Upper lobe of left lung (tissue), 6 donors: ENCODE data around the gene WDPCP. TPM values are rescaled to one million over a fixed set of nuclear protein-coding genes. Genes with fewer than 3 reads are reported as not detected.
"Not testable (repeated sequence)": the region's sequence is repeated elsewhere in the genome, so short reads cannot be mapped to it uniquely, and the experiment has no call there.

Source experiments
- ATAC-seq, 2 donors: fragments of 200-7000 bp; cut with Tn5 transposase; one replicate each; pipeline ENCODE4 v1.9.1; 2022; ENCODE audit warnings: mild to moderate bottlenecking in 2 of 2, moderate library complexity in 2 of 2; ENCODE audit not compliant: low FRiP score in 2 of 2
- DNase-seq, 2 donors: peaks; one replicate each; pipeline ENCODE4 v3.0.0-alpha.2; 2019 to 2020
- H3K27ac ChIP-seq, 4 donors: fragments of 200-600 bp; sonication (generic); one replicate each; pipeline ENCODE4 v1.5.1; 2016 to 2019
- H3K27me3 ChIP-seq, 4 donors: fragments of 200-600 bp; sonication (generic); one replicate each; pipeline ENCODE4 v1.5.1; 2017 to 2019
- H3K36me3 ChIP-seq, 4 donors: fragments of 200-600 bp; sonication (generic); one replicate each; pipeline ENCODE4 v1.5.1; 2016 to 2019
- H3K4me1 ChIP-seq, 4 donors: fragments of 200-600 bp; sonication (generic); one replicate each; pipeline ENCODE4 v1.5.1; 2018 to 2019
- H3K4me3 ChIP-seq, 4 donors: fragments of 200-600 bp; sonication (generic); one replicate each; pipeline ENCODE4 v1.5.1; 2017 to 2019; ENCODE audit warnings: mild to moderate bottlenecking in 2 of 4, moderate library complexity in 1 of 4
- H3K9me3 ChIP-seq, 4 donors: fragments of 200-600 bp; sonication (generic); one replicate each; pipeline ENCODE4 v1.5.1; 2018 to 2019
- CTCF ChIP-seq, 6 experiments: fragments of 450-650 bp in 4 of 6; fragments of 200-600 bp in 2 of 6; sonication (generic) in 2 of 6; IDR thresholded peaks; one replicate each; pipeline ENCODE4 v1.5.1; 2016 to 2019; ENCODE audit warnings: antibody characterized with exemption in 6 of 6
- EP300 ChIP-seq, 4 donors: sonication (generic); formaldehyde crosslinking; IDR thresholded peaks; one replicate each; pipeline ENCODE4 v1.5.1; 2017; ENCODE audit warnings: antibody characterized with exemption in 4 of 4, control low read depth in 2 of 4
- POLR2A ChIP-seq, 4 donors: fragments of 450-650 bp; IDR thresholded peaks; one replicate each; pipeline ENCODE4 v1.5.1; 2016 to 2017; ENCODE audit warnings: antibody characterized with exemption in 4 of 4, mild to moderate bottlenecking in 2 of 4
- POLR2AphosphoS5 ChIP-seq, 2 donors: sonication (generic); formaldehyde crosslinking; IDR thresholded peaks; one replicate each; pipeline ENCODE4 v1.5.1; 2017; ENCODE audit warnings: antibody characterized with exemption in 2 of 2
- WGBS, 2 donors: methylation state at CpG; one replicate each; pipeline ENCODE4 v1.1.5; 2017 to 2018; 5-methylcytosine and 5-hydroxymethylcytosine counted together
- total RNA-seq, 6 donors: library from RNA; depleted of rRNA in 4 of 6; stranded (reverse); fragments of >200 nt in 4 of 6; gene quantifications; one replicate each; pipeline versions ENCODE4 v1.1.0 to v1.2.1, GENCODE V29; 2016 to 2021
- donor health status: DM: no; HTN: no; CAD: no; lungs with moderate emphysema.
- donor health status: DM: no; HTN: yes; CAD: no; lungs with severe emphysema.

Gene WDPCP
- total RNA-seq, 6 donors from 2014 or later = 9.3 to 20.8 (median 11.5) TPM

- no peak overlapping the region for H3K27ac ChIP-seq
- WGBS, 2 donors = 64 to 67% methylated on average over 9 of the region's 9 CpGs
These were observed 27.0 kb upstream of the WDPCP start for GRCh38 chr2:63614983-63615945.

GRCh38 chr2:63614448-63614968, 26.2 kb upstream of the WDPCP start:
- no peaks in the 10 kb centered on the region for H3K27me3 ChIP-seq
- 90 to 91% methylated on average over 2 of the region's 2 CpGs for WGBS, 2 donors
- H3K27ac ChIP-seq = no peak overlapping the region

More at GRCh38 chr2:63614983-63615945, 27.0 kb upstream of the WDPCP start:
- no peaks in the 10 kb centered on the region for H3K36me3 ChIP-seq
- TF ChIP-seq POLR2A (IDR thresholded peaks at IDR 0.05) = no peak
- TF ChIP-seq EP300 (IDR thresholded peaks at IDR 0.05) = no peak
- no peak for TF ChIP-seq POLR2AphosphoS5 (IDR thresholded peaks at IDR 0.05)
- TF ChIP-seq CTCF (IDR thresholded peaks at IDR 0.05) = no peak
- H3K4me3 ChIP-seq = no peak overlapping the region
- no peaks in the 10 kb centered on the region for H3K4me1 ChIP-seq
- no peaks in the 10 kb centered on the region for H3K9me3 ChIP-seq
- H3K27me3 ChIP-seq = no peaks in the 10 kb centered on the region
- DNase-seq = no peak
- ATAC-seq = no peak

GRCh38 chr2:63613391-63613901, 25.2 kb upstream of the WDPCP start:
- H3K9me3 ChIP-seq = no peaks in the 10 kb centered on the region
- no peaks in the 10 kb centered on the region for H3K4me1 ChIP-seq
- H3K36me3 ChIP-seq = no peaks in the 10 kb centered on the region
- DNase-seq (no peak), ATAC-seq (no peak)
- TF ChIP-seq EP300 (IDR thresholded peaks at IDR 0.05) (no peak), POLR2A (IDR thresholded peaks at IDR 0.05) (no peak), CTCF (IDR thresholded peaks at IDR 0.05) (no peak), POLR2AphosphoS5 (IDR thresholded peaks at IDR 0.05) (no peak)
- H3K27me3 ChIP-seq = no peaks in the 10 kb centered on the region
- 53 to 76% methylated on average over 2 of the region's 2 CpGs for WGBS, 2 donors
- no peak overlapping the region for H3K27ac ChIP-seq
- H3K4me3 ChIP-seq = no peak overlapping the region

More at GRCh38 chr2:63614448-63614968, 26.2 kb upstream of the WDPCP start:
- TF ChIP-seq EP300 (IDR thresholded peaks at IDR 0.05) (no peak), POLR2A (IDR thresholded peaks at IDR 0.05) (no peak), CTCF (IDR thresholded peaks at IDR 0.05) (no peak), POLR2AphosphoS5 (IDR thresholded peaks at IDR 0.05) (no peak)
- H3K36me3 ChIP-seq = no peaks in the 10 kb centered on the region
- DNase-seq = no peak
- no peaks in the 10 kb centered on the region for H3K9me3 ChIP-seq
- no peak for ATAC-seq
- H3K4me1 ChIP-seq = no peaks in the 10 kb centered on the region
- no peak overlapping the region for H3K4me3 ChIP-seq

GRCh38 chr2:63610525-63610924, 22.2 kb upstream of the WDPCP start:
- TF ChIP-seq POLR2A (IDR thresholded peaks at IDR 0.05) (no peak), CTCF (IDR thresholded peaks at IDR 0.05) (no peak), EP300 (IDR thresholded peaks at IDR 0.05) (no peak)
- ATAC-seq (no peak), DNase-seq (no peak)
- Histone ChIP-seq H3K4me3 (no peak overlapping the region), H3K9me3 (no peaks in the 10 kb centered on the region), H3K27me3 (no peaks in the 10 kb centered on the region), H3K36me3 (peaks cover 9 to 20% (median 19%) of the 10 kb centered on the region in 4 donors), H3K4me1 (no peaks in the 10 kb centered on the region), H3K27ac (no peak overlapping the region)
- WGBS, 2 donors = 93 to 100% methylated on average over 4 of the region's 4 CpGs

- H3K27ac ChIP-seq, H3K27me3 ChIP-seq, ATAC-seq, H3K4me1 ChIP-seq, DNase-seq, H3K9me3 ChIP-seq, H3K4me3 ChIP-seq: not testable (repeated sequence)
- 78 to 85% methylated on average over 8 of the region's 8 CpGs for WGBS, 2 donors
- H3K36me3 ChIP-seq = peaks cover 16 to 35% (median 32%) of the 10 kb centered on the region in 4 donors
These were observed 20.6 kb upstream of the WDPCP start for GRCh38 chr2:63608865-63609264.
